Caco-2 (cell line): ENCODE measurements around the gene PPFIA1. TPM values are rescaled to one million over a fixed set of nuclear protein-coding genes. Genes with fewer than 3 reads are reported as not detected.

Experiments used
- BruUV-seq: library from RNA; stranded (reverse); fragments of 400-500 nt; replicated peaks from 2 replicates; lab custom pipeline; 2021; lab: Mats Ljungman, UMichigan
- CTCF ChIA-PET: fragments of 300-600 bp; sonication (Branson Sonifier 250); formaldehyde crosslinking; loops from one replicate; lab custom pipeline; 2022; ENCODE audit warnings: antibody characterized with exemption; lab: Charles Lee
- POLR2A ChIA-PET: fragments of 300-600 bp; sonication (Branson Sonifier 250); formaldehyde crosslinking; loops from one replicate; lab custom pipeline; 2022; ENCODE audit warnings: antibody characterized with exemption; lab: Charles Lee
- DNase-seq, 2 experiments: peaks; one replicate each; pipeline versions ENCODE4 v3.0.0 to v3.0.0-alpha.2; 2020 to 2022
- H3K27me3 ChIP-seq: replicated peaks from 2 replicates; pipeline ENCODE4 v1.6.0; 2011; ENCODE audit warnings: low read length; ENCODE audit not compliant: control insufficient read depth, insufficient read depth
- H3K36me3 ChIP-seq: 2 replicates; pipeline ENCODE4 v1.5.1; 2011; ENCODE audit warnings: low read length; ENCODE audit not compliant: control insufficient read depth, insufficient read depth
- H3K4me1 ChIP-seq: fragments of 250-450 bp; sonication (Bioruptor Pico); 2 replicates; pipeline ENCODE4 v1.5.1; 2020; ENCODE audit warnings: mild to moderate bottlenecking
- H3K4me3 ChIP-seq: 2 replicates; pipeline ENCODE4 v1.5.1; 2011; ENCODE audit warnings: low read depth, mild to moderate bottlenecking, control low read depth, low read length
- H3K9me3 ChIP-seq: fragments of 250-450 bp; sonication (Bioruptor Pico); 2 replicates; pipeline ENCODE4 v1.5.1; 2020; ENCODE audit warnings: mild to moderate bottlenecking, moderate library complexity
- H3K27ac Mint-ChIP-seq: one replicate; pipeline ENCODE4 v1.8.0; 2022; ENCODE audit warnings: mixed read lengths; ENCODE audit not compliant: unreplicated experiment
- H3K27me3 Mint-ChIP-seq: one replicate; pipeline ENCODE4 v1.8.0; 2022; ENCODE audit warnings: mixed read lengths; ENCODE audit not compliant: insufficient read depth, unreplicated experiment
- H3K36me3 Mint-ChIP-seq: one replicate; pipeline ENCODE4 v1.8.0; 2022; ENCODE audit warnings: mild to moderate bottlenecking, mixed read lengths; ENCODE audit not compliant: insufficient read depth, unreplicated experiment
- H3K4me1 Mint-ChIP-seq: one replicate; pipeline ENCODE4 v1.8.0; 2022; ENCODE audit warnings: low read depth, mixed read lengths; ENCODE audit not compliant: unreplicated experiment
- H3K4me3 Mint-ChIP-seq: one replicate; pipeline ENCODE4 v1.8.0; 2022; ENCODE audit warnings: mild to moderate bottlenecking, moderate library complexity, mixed read lengths; ENCODE audit not compliant: unreplicated experiment
- H3K9me3 Mint-ChIP-seq: one replicate; pipeline ENCODE4 v1.8.0; 2022; ENCODE audit warnings: mixed read lengths; ENCODE audit not compliant: unreplicated experiment
- intact Hi-C: fragments of 100-400 bp; cut with micrococcal nuclease; formaldehyde crosslinking; loops from one replicate; pipeline ENCODE4 v1.10.0; 2022; ENCODE audit not compliant: unreplicated experiment
- microRNA-seq: library from miRNA; unstranded; fragments of <30 nt; microRNA quantifications from one replicate; pipeline ENCODE4 v1.2.0, GENCODE V29; 2022
- total RNA-seq: library from RNA; stranded (reverse); gene quantifications from 2 replicates; pipeline ENCODE4 v1.2.3, GENCODE V29; 2022
- TF ChIP-seq, protein P1 (sequence below), 2 experiments: fragments of 200-600 bp in 1 of 2; IDR thresholded peaks; 1 replicate in 1 of 2; 2 replicates in 1 of 2; pipeline versions ENCODE4 v1.5.1 to v1.8.0; 2011 to 2022; ENCODE audit warnings: antibody characterized with exemption in 1 of 2, control low read depth in 1 of 2, inconsistent platforms in 1 of 2, low read depth in 1 of 2, low read length in 1 of 2, mild to moderate bottlenecking in 1 of 2, moderate library complexity in 1 of 2; ENCODE audit not compliant: insufficient read depth in 1 of 2, severe bottlenecking in 1 of 2, unreplicated experiment in 1 of 2

PPFIA1 gene
- total RNA-seq, 1 experiment from 2014 or later: 148 TPM

DNA sequence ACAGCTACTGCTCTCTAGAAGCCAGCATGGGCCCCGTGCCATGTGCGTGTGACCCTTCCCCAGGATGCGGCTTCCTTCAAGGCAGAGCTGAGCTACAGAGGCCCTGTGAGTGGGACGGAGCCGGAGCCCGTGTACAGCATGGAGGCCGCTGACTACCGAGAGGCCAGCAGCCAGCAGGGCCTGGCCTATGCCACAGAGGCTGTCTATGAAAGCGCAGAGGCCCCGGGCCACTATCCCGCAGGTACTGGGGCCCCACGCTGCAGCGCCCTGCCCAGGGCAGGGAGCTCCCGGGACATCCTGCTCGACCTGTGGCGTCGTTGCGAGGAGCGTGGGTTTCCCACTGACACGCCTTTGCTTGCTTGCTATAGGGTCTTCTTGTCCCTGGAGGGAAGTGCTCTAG, 162.5 kb downstream of the PPFIA1 start:
- no peak overlapping the region for H3K4me3 Mint-ChIP-seq
- H3K4me3 ChIP-seq: no peak overlapping the region
- peaks cover 97% of the 10 kb centered on the region for H3K36me3 Mint-ChIP-seq
- no peak for DNase-seq
- no peaks in the 10 kb centered on the region for H3K9me3 ChIP-seq
- H3K27me3 Mint-ChIP-seq: no peaks in the 10 kb centered on the region
- ChIA-PET POLR2A (interaction anchor here (0.6 kb wide), 1 partner anchor 24 kb away, joined by 3 read pairs; no protein-coding TSS in a partner anchor), CTCF (no interaction called here)
- H3K36me3 ChIP-seq: peaks cover 23% of the 10 kb centered on the region
- BruUV-seq: no TSS peak
- no peaks in the 10 kb centered on the region for H3K4me1 ChIP-seq
- TF ChIP-seq, protein P1, sequence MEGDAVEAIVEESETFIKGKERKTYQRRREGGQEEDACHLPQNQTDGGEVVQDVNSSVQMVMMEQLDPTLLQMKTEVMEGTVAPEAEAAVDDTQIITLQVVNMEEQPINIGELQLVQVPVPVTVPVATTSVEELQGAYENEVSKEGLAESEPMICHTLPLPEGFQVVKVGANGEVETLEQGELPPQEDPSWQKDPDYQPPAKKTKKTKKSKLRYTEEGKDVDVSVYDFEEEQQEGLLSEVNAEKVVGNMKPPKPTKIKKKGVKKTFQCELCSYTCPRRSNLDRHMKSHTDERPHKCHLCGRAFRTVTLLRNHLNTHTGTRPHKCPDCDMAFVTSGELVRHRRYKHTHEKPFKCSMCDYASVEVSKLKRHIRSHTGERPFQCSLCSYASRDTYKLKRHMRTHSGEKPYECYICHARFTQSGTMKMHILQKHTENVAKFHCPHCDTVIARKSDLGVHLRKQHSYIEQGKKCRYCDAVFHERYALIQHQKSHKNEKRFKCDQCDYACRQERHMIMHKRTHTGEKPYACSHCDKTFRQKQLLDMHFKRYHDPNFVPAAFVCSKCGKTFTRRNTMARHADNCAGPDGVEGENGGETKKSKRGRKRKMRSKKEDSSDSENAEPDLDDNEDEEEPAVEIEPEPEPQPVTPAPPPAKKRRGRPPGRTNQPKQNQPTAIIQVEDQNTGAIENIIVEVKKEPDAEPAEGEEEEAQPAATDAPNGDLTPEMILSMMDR (IDR thresholded peaks at IDR 0.05; ENCODE audit: insufficient read depth in 1 of 2, low read depth in 1 of 2, low read length in 1 of 2, severe bottlenecking in 1 of 2, unreplicated experiment in 1 of 2): no peak
- H3K27ac Mint-ChIP-seq: no peak overlapping the region
- intact Hi-C loops: no loop called here
- H3K9me3 Mint-ChIP-seq: no peaks in the 10 kb centered on the region
- no peaks in the 10 kb centered on the region for H3K27me3 ChIP-seq
- H3K4me1 Mint-ChIP-seq: no peaks in the 10 kb centered on the region

- CTCF ChIA-PET: no interaction called here
- POLR2A ChIA-PET: interaction anchor here (0.6 kb wide), 1 partner anchor 25 kb away, joined by 3 read pairs; no protein-coding TSS in a partner anchor
- Mint-ChIP-seq H3K27ac (no peak overlapping the region), H3K4me3 (no peak overlapping the region), H3K27me3 (no peaks in the 10 kb centered on the region), H3K36me3 (peaks cover 96% of the 10 kb centered on the region), H3K9me3 (no peaks in the 10 kb centered on the region), H3K4me1 (no peaks in the 10 kb centered on the region)
- Histone ChIP-seq H3K4me1 (no peaks in the 10 kb centered on the region), H3K36me3 (peaks cover 23% of the 10 kb centered on the region), H3K4me3 (no peak overlapping the region), H3K27me3 (no peaks in the 10 kb centered on the region), H3K9me3 (no peaks in the 10 kb centered on the region)
- TF ChIP-seq, protein P1 (IDR thresholded peaks at IDR 0.05; ENCODE audit: insufficient read depth in 1 of 2, low read depth in 1 of 2, low read length in 1 of 2, severe bottlenecking in 1 of 2, unreplicated experiment in 1 of 2): no peak
- DNase-seq: no peak
- BruUV-seq: no TSS peak
- intact Hi-C loops: no loop called here
These were observed 163.0 kb downstream of the PPFIA1 start for GRCh38 chr11:70433526-70433925.

Small RNAs within 50 kb of the gene (microRNA-seq; reads per million reads assigned to microRNA genes)
- gene MIR548K: 23.0 reads per million, percentile 59 among the genes with 10 or more reads in this experiment

Other genes starting within 250 kb of the PPFIA1 start
- 5.8 and 8.4 TPM in 2 replicates for gene ANO1, start 192.4 kb upstream of the PPFIA1 start, total RNA-seq
- gene FADD, start 67.4 kb upstream of the PPFIA1 start, total RNA-seq: 45.8 and 51.3 TPM in 2 replicates
- gene CTTN, start 127.8 kb downstream of the PPFIA1 start, total RNA-seq: 502 and 510 TPM in 2 replicates